RWPE1 (cell line): Measurements from ENCODE around the gene DHRS13.
A peak's percentile ranks its signal among the peaks of the same experiment; 100 is the strongest.
"Not testable (repeated sequence)": the region's sequence is repeated elsewhere in the genome, so short reads cannot be mapped to it uniquely, and the experiment has no call there.

ENCODE experiments used
- CTCF ChIA-PET: fragments of 350-600 bp; sonication (Branson Sonifier 250); formaldehyde crosslinking; extraction: SDS; loops from one replicate; lab custom pipeline; 2021; lab: Yijun Ruan, JAX
- POLR2A ChIA-PET: fragments of 400-600 bp; formaldehyde crosslinking; extraction: SDS; loops from one replicate; lab custom pipeline; 2020; ENCODE audit warnings: antibody characterized with exemption; ENCODE audit not compliant: low non-redundant PET; lab: Yijun Ruan, JAX
- DNase-seq: peaks from one replicate; pipeline ENCODE4 v3.0.0; 2012; ENCODE audit warnings: low spot score
- H3K27ac ChIP-seq: fragments of 450-650 bp; 2 replicates; pipeline ENCODE4 v1.5.1; 2017
- TF ChIP-seq, protein P1 (sequence below): fragments of 450-650 bp; conservative IDR thresholded peaks from 2 replicates; pipeline ENCODE4 v1.5.1; 2017; ENCODE audit warnings: low read depth, mild to moderate bottlenecking

Gene DHRS13

DNA sequence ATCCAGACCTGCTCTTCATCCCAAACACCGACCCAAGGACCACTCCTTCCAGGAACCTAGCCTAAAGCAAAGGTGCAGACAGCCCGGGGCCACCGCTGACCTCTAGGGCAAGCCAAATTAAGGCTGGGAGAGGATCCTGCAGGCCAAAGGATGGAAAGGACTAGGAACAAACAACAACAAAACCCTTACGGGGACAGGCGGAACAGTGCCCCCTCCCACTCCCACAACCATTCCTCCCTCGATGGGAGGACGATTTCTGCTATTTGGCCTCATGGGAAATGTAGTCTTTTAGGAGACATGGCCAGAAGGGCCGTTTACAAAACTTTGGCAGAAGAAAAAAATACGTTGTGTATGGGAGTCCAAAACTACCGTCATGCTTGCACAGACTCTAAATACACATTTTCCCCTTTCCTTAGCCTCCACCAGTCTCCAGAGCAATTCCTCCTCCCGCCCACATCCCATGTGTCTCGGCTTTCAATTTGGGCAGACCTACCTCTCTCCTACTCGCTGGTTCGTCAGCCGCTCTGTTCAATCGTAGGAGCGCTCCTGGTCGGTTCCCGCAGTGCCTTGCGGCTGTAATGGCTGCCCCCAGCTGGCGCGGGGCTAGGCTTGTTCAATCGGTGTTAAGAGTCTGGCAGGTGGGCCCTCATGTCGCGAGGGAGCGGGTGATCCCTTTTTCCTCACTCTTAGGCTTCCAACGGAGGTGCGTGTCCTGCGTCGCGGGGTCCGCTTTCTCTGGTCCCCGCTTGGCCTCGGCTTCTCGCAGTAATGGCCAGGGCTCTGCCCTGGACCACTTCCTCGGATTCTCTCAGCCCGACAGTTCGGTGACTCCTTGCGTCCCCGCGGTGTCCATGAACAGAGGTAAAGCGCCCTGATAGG is 48.2 kb downstream of the DHRS13 start, which contains the start of gene ERAL1:
Gene ERAL1, plus strand, starts transcription at position 560 of the 879 bp plus-strand sequence. Its CDS starts 19 bp downstream, at position 579.
- H3K27ac ChIP-seq = peak within 1 kb of the TSS; percentile 79
- CTCF ChIA-PET = interaction anchor here (0.7 kb wide), 1 partner anchor 109 kb away, joined by 4 read pairs; no protein-coding TSS in a partner anchor
- POLR2A ChIA-PET = no interaction called here
- TF ChIP-seq, protein P1, sequence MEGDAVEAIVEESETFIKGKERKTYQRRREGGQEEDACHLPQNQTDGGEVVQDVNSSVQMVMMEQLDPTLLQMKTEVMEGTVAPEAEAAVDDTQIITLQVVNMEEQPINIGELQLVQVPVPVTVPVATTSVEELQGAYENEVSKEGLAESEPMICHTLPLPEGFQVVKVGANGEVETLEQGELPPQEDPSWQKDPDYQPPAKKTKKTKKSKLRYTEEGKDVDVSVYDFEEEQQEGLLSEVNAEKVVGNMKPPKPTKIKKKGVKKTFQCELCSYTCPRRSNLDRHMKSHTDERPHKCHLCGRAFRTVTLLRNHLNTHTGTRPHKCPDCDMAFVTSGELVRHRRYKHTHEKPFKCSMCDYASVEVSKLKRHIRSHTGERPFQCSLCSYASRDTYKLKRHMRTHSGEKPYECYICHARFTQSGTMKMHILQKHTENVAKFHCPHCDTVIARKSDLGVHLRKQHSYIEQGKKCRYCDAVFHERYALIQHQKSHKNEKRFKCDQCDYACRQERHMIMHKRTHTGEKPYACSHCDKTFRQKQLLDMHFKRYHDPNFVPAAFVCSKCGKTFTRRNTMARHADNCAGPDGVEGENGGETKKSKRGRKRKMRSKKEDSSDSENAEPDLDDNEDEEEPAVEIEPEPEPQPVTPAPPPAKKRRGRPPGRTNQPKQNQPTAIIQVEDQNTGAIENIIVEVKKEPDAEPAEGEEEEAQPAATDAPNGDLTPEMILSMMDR = no peak
- DNase-seq = peak; percentile 89

DNA sequence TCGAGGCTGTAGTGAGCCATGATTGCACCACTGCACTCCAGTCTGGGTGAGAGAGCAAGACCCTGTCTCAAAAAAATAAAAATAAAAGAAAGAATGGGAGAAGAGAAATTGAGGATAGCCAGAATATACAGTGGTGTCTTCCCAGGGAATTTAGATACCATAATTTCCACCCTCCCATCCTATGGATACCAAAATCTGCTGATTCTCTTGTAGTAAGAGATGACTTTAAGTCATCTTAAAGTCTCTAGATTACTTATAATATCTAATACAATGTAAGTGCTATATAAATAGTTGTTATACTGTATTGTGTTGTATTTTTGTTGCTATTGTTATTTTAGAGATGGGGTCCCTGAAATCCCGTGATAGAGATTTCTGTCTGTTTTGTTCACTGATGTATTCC is 49.6 kb downstream of the DHRS13 start:
- POLR2A ChIA-PET = interaction anchor here (0.7 kb wide), 1 partner anchor 141 kb away, joined by 4 read pairs; no protein-coding TSS in a partner anchor
- CTCF ChIA-PET = no interaction called here
- no peak overlapping the region for H3K27ac ChIP-seq
- TF ChIP-seq, protein P1 = no peak
- DNase-seq = no peak

DNA sequence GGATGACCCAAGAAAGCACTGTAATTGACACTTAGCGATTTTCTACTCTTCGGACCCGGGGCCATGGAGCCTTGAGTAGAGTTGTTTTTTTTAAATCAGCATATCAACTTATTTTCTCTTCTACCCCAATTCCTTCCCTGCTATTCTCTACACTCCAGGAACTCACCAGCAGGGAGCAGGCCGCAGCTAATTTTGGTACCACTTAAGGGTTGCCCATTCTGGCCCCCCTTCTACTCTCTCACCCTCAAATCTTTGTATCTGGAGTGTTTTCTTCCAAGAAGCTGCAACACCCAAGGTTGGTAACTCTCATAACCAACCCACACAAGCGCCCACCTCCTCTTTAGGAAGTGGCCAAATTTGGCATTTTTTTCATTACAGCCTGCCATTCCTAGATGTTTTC is 53.6 kb downstream of the DHRS13 start:
- H3K27ac ChIP-seq = no peak overlapping the region
- no peak for DNase-seq
- POLR2A ChIA-PET = no interaction called here
- CTCF ChIA-PET = interaction anchor here (0.6 to 1.3 kb wide), 5 partner anchors 22 to 520 kb away, joined by 3 to 4 read pairs (median 4); no protein-coding TSS in a partner anchor
- TF ChIP-seq, protein P1 = no peak

DNA sequence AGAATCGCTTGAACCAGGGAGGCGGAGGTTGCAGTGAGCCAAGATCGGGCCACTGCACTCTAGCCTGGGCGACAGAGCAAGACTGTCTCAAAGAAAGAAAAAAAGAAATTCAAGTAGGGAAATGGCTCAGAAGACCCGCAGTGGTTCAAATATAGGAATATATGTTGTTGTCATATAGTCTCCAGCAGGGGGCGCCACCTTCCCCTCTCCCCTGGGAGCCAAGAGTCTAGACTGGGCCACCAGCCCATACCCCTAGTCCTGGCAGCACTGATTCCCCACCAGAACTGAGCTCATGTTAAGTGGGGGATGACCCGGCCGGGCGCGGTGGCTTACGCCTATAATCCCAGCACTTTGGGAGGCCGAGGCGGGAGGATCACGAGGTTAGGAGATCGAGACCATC is 54.2 kb downstream of the DHRS13 start:
- DNase-seq, POLR2A ChIA-PET: not testable (repeated sequence)
- TF ChIP-seq, protein P1 = peak; percentile 29

More for the DNA sequence above, 54.2 kb downstream of the DHRS13 start:
- H3K27ac ChIP-seq = not testable (repeated sequence)
- CTCF ChIA-PET = interaction anchor here (0.7 to 1.3 kb wide), 2 partner anchors 30 to 84 kb away, joined by 4 read pairs; no protein-coding TSS in a partner anchor
